ENCODE measurements around the gene FLRT2. TPM values are rescaled to one million over a fixed set of nuclear protein-coding genes. Genes with fewer than 3 reads are reported as not detected.

FLRT2 gene
- total and polyA plus RNA-seq, 2 of the 4 experiments (the other 2 are of a cell fraction), result 10.2 to 13.1 TPM

- Histone ChIP-seq H4K20me1 (ENCODE audit: insufficient read depth, low read length) (no peaks in the 10 kb centered on the region), H2AK9ac (replicated peaks; ENCODE audit: low read depth, low read length, poor library complexity) (no peak overlapping the region), H2BK120ac (ENCODE audit: low read depth, low read length) (no peak overlapping the region), H3K9ac (ENCODE audit: low read depth, low read length) (no peak overlapping the region), H3K23ac (ENCODE audit: low read depth, low read length) (no peak overlapping the region), H3K27ac (ENCODE audit: insufficient read depth, low read length) (no peak overlapping the region), H4K8ac (ENCODE audit: low read depth in 2 of 2, low read length in 2 of 2) (no peak overlapping the region), H3K36me3 (ENCODE audit: control insufficient read depth, insufficient read depth, low read length) (peaks cover 31% of the 10 kb centered on the region), H4K5ac (ENCODE audit: low read depth, low read length) (no peak overlapping the region), H4K91ac (ENCODE audit: insufficient read depth, low read depth, low read length) (no peak overlapping the region), H3K4ac (ENCODE audit: low read depth, low read length) (no peak overlapping the region), H3K9me3 (ENCODE audit: control insufficient read depth, insufficient read depth, low read length) (no peaks in the 10 kb centered on the region), H3K56ac (ENCODE audit: extremely low read depth, insufficient read depth, low read length) (no peak overlapping the region), H3K14ac (replicated peaks; ENCODE audit: low read depth, low read length) (no peak overlapping the region), H3K4me1 (ENCODE audit: control insufficient read depth, insufficient read depth, low read length) (peaks cover 2% of the 10 kb centered on the region; the same call in 1 of the 2 replicates), H2BK20ac (ENCODE audit: low read depth, low read length) (no peak overlapping the region), H3K27me3 (ENCODE audit: control insufficient read depth, insufficient read depth, low read length) (no peaks in the 10 kb centered on the region), H3K9me1 (ENCODE audit: insufficient read depth, low read length) (no peaks in the 10 kb centered on the region; the same call in 1 of the 2 replicates), H3K79me1 (ENCODE audit: low read depth in 1 of 2, low read length in 2 of 2) (no peaks in the 10 kb centered on the region), H3K4me2 (ENCODE audit: low read depth, low read length) (no peak overlapping the region), H2BK15ac (ENCODE audit: low read depth, low read length) (no peak overlapping the region), H2AFZ (replicated peaks; ENCODE audit: low read length, poor library complexity) (no peak overlapping the region), H3K4me3 (ENCODE audit: insufficient read depth, low read depth, low read length) (no peak overlapping the region), H3K18ac (ENCODE audit: low read depth, low read length) (no peak overlapping the region), H2BK5ac (ENCODE audit: low read depth, low read length, poor library complexity, severe bottlenecking) (no peak overlapping the region), H2AK5ac (ENCODE audit: low read depth, low read length) (no peak overlapping the region)
- ATAC-seq (ENCODE audit: low read depth) (no peak), DNase-seq (no peak)
- TSS peak; percentile 4 for BruUV-seq (replicated peaks)
- dilution Hi-C loops (cut with HindIII; ENCODE audit: low sequenced_read_pairs, unreplicated experiment), result no loop called here
- in situ Hi-C loops (cut with MboI; ENCODE audit: low sequenced_read_pairs), result no loop called here
- TF ChIP-seq MXI1 (IDR thresholded peaks at IDR 0.05; ENCODE audit: borderline replicate concordance, low read depth, low read length), result no peak
- TF ChIP-seq RFX5 (IDR thresholded peaks at IDR 0.05; ENCODE audit: low read depth, low read length), result no peak
- no peak for TF ChIP-seq RCOR1 (IDR thresholded peaks at IDR 0.05; ENCODE audit: insufficient replicate concordance, low read length)
- no peak for TF ChIP-seq POLR2A (IDR thresholded peaks at IDR 0.05; ENCODE audit: low read depth, low read length)
- TF ChIP-seq USF2 (IDR thresholded peaks at IDR 0.05; ENCODE audit: low read depth, low read length), result no peak
- TF ChIP-seq CEBPB (IDR thresholded peaks at IDR 0.05; ENCODE audit: low read depth, low read length), result no peak
- TF ChIP-seq RAD21 (IDR thresholded peaks at IDR 0.05; ENCODE audit: low read length), result no peak
- no peak for TF ChIP-seq MAZ (IDR thresholded peaks at IDR 0.05; ENCODE audit: borderline replicate concordance, low read depth, low read length)
- no peak for TF ChIP-seq MAFK (IDR thresholded peaks at IDR 0.05; ENCODE audit: low read depth, low read length)
- TF ChIP-seq FOS (IDR thresholded peaks at IDR 0.05; ENCODE audit: low read depth, low read length), result no peak
- TF ChIP-seq CTCF (conservative IDR thresholded peaks at IDR 0.05; ENCODE audit: low read depth, low read length), result no peak
- no peak for TF ChIP-seq CHD1 (IDR thresholded peaks at IDR 0.05; ENCODE audit: low read depth, low read length)
- TF ChIP-seq ELK1 (IDR thresholded peaks at IDR 0.05; ENCODE audit: borderline replicate concordance, low read depth, low read length), result no peak
- no peak for TF ChIP-seq SMC3 (IDR thresholded peaks at IDR 0.05; ENCODE audit: low read depth, low read length)
- TF ChIP-seq NFE2L2 (IDR thresholded peaks at IDR 0.05; ENCODE audit: low read depth, low read length), result no peak
- TF ChIP-seq BHLHE40 (IDR thresholded peaks at IDR 0.05; ENCODE audit: low read depth, low read length), result no peak
- WGBS, 2 experiments (ENCODE audit: extremely low coverage in 2 of 2, insufficient read length in 1 of 2), result 80% methylated on average over 1 of the region's 27 CpGs; no CpG with 5 or more reads in 1 of the 2 experiments
- CTCF ChIA-PET, result no interaction called here
- POLR2A ChIA-PET (ENCODE audit: unreplicated experiment), result no interaction called here
- intact Hi-C loops (cut with micrococcal nuclease), result no loop called here
Observed at GRCh38 chr14:85622986-85623685, 93.2 kb downstream of the FLRT2 start.
